OCI-LY7 (cell line): ENCODE measurements around the gene FGD4. TPM values are rescaled to one million over a fixed set of nuclear protein-coding genes. Genes with fewer than 3 reads are reported as not detected.

ENCODE experiments used
- BruUV-seq: library from RNA; stranded (reverse); fragments of 400-500 nt; replicated peaks from 2 replicates; lab custom pipeline; 2021; lab: Mats Ljungman, UMichigan
- CTCF ChIA-PET: fragments of 300-600 bp; sonication (Branson Sonifier 250); formaldehyde crosslinking; loops from one replicate; lab custom pipeline; 2022; ENCODE audit warnings: antibody characterized with exemption; ENCODE audit not compliant: unreplicated experiment; lab: Charles Lee
- POLR2A ChIA-PET: fragments of 300-600 bp; sonication (Branson Sonifier 250); formaldehyde crosslinking; loops from one replicate; lab custom pipeline; 2022; ENCODE audit warnings: antibody characterized with exemption; lab: Charles Lee
- DNase-seq: peaks from one replicate; pipeline ENCODE4 v3.0.0-alpha.2; 2015; ENCODE audit warnings: low spot score
- H2AFZ ChIP-seq: fragments of 200-600 bp; sonication (generic), shearing (Covaris generic); 2 replicates; pipeline ENCODE4 v1.6.1; 2014; ENCODE audit warnings: mild to moderate bottlenecking, antibody characterized with exemption, low read length, moderate library complexity
- H3K27ac ChIP-seq: fragments of 200-600 bp; sonication (generic); 2 replicates; pipeline ENCODE4 v1.5.1; 2014; ENCODE audit warnings: mixed run types, low read depth, mild to moderate bottlenecking, moderate library complexity, low read length, inconsistent platforms; ENCODE audit not compliant: poor library complexity, severe bottlenecking
- H3K36me3 ChIP-seq: fragments of 200-600 bp; sonication (generic); 2 replicates; pipeline ENCODE4 v1.6.1; 2014; ENCODE audit warnings: mild to moderate bottlenecking, antibody characterized with exemption, low read length, moderate library complexity, mixed read lengths; ENCODE audit not compliant: insufficient read depth
- H3K4me1 ChIP-seq: fragments of 200-600 bp; sonication (generic); 2 replicates; pipeline ENCODE4 v1.5.1; 2014; ENCODE audit warnings: mild to moderate bottlenecking, low read length; ENCODE audit not compliant: insufficient read depth, poor library complexity, severe bottlenecking
- H3K4me2 ChIP-seq: fragments of 200-600 bp; sonication (generic); 2 replicates; pipeline ENCODE4 v1.6.1; 2014; ENCODE audit warnings: mild to moderate bottlenecking, low read length
- H3K4me3 ChIP-seq: fragments of 200-600 bp; sonication (generic); 2 replicates; pipeline ENCODE4 v1.5.1; 2014; ENCODE audit warnings: mild to moderate bottlenecking, low read depth, low read length; ENCODE audit not compliant: poor library complexity, severe bottlenecking
- H3K79me2 ChIP-seq: fragments of 200-600 bp; sonication (generic); 2 replicates; pipeline ENCODE4 v1.6.1; 2016; ENCODE audit warnings: low read depth, mild to moderate bottlenecking, low read length, moderate library complexity, mixed read lengths; ENCODE audit not compliant: insufficient read depth
- H3K9me2 ChIP-seq: fragments of 200-600 bp; sonication (generic); 2 replicates; pipeline ENCODE4 v1.6.1; 2016; ENCODE audit warnings: mild to moderate bottlenecking, low read length, mixed read lengths; ENCODE audit not compliant: insufficient read depth
- H3K9me3 ChIP-seq: fragments of 200-600 bp; sonication (generic); 2 replicates; pipeline ENCODE4 v1.6.1; 2014; ENCODE audit warnings: mild to moderate bottlenecking, mixed run types, low read length, mixed read lengths
- H4K20me1 ChIP-seq: fragments of 200-600 bp; sonication (generic); 2 replicates; pipeline ENCODE4 v1.6.1; 2014; ENCODE audit warnings: mild to moderate bottlenecking, antibody characterized with exemption, low read length, moderate library complexity, mixed read lengths; ENCODE audit not compliant: insufficient read depth
- EZH2phosphoT487 ChIP-seq: fragments of 200-600 bp; sonication (generic); IDR thresholded peaks from 2 replicates; pipeline ENCODE4 v1.6.1; 2018; ENCODE audit warnings: low read depth, borderline replicate concordance, mild to moderate bottlenecking, mixed run types, antibody characterized with exemption, low read length, moderate library complexity, mixed read lengths
- intact Hi-C: fragments of 100-400 bp; cut with micrococcal nuclease; formaldehyde crosslinking; loops from one replicate; pipeline ENCODE4 v1.10.0; 2022; ENCODE audit not compliant: unreplicated experiment
- total RNA-seq, 2 experiments: library from RNA; depleted of rRNA in 1 of 2; stranded (reverse); fragments of >200 nt in 1 of 2; shearing (Covaris generic) in 1 of 2; gene quantifications; 2 replicates each; pipeline ENCODE4 v1.2.3, GENCODE V29; 2014 to 2022
- TF ChIP-seq, protein P1 (sequence below): fragments of 200-600 bp; sonication (generic); conservative IDR thresholded peaks from 2 replicates; pipeline ENCODE4 v1.5.1; 2014; ENCODE audit warnings: mild to moderate bottlenecking, antibody characterized with exemption, low read length, moderate library complexity, mixed read lengths

The FGD4 gene
- total RNA-seq, 2 experiments from 2014 or later, result 14.9 to 19.3 TPM

GRCh38 chr12:32450363-32450762 is 51.0 kb downstream of the FGD4 start:
- Histone ChIP-seq H3K4me2 (no peak overlapping the region), H3K36me3 (no peaks in the 10 kb centered on the region), H3K27ac (no peak overlapping the region), H3K9me2 (no peaks in the 10 kb centered on the region), H4K20me1 (no peaks in the 10 kb centered on the region), H2AFZ (no peak overlapping the region), H3K9me3 (no peaks in the 10 kb centered on the region), H3K4me3 (no peak overlapping the region), H3K79me2 (no peaks in the 10 kb centered on the region), H3K4me1 (peaks cover 8% of the 10 kb centered on the region)
- intact Hi-C loops, result loop anchor here (10.0 kb wide), 1 partner anchor 796 kb away; the partner anchor contains the start of gene ETFBKMT
- DNase-seq, result no peak
- TF ChIP-seq, protein P1, sequence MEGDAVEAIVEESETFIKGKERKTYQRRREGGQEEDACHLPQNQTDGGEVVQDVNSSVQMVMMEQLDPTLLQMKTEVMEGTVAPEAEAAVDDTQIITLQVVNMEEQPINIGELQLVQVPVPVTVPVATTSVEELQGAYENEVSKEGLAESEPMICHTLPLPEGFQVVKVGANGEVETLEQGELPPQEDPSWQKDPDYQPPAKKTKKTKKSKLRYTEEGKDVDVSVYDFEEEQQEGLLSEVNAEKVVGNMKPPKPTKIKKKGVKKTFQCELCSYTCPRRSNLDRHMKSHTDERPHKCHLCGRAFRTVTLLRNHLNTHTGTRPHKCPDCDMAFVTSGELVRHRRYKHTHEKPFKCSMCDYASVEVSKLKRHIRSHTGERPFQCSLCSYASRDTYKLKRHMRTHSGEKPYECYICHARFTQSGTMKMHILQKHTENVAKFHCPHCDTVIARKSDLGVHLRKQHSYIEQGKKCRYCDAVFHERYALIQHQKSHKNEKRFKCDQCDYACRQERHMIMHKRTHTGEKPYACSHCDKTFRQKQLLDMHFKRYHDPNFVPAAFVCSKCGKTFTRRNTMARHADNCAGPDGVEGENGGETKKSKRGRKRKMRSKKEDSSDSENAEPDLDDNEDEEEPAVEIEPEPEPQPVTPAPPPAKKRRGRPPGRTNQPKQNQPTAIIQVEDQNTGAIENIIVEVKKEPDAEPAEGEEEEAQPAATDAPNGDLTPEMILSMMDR, result no peak
- no peak for TF ChIP-seq EZH2phosphoT487
- no TSS peak for BruUV-seq
- POLR2A ChIA-PET, result no interaction called here
- CTCF ChIA-PET, result no interaction called here

- Histone ChIP-seq H3K9me3 (no peaks in the 10 kb centered on the region), H3K27ac (no peak overlapping the region), H3K4me3 (no peak overlapping the region), H3K4me2 (no peak overlapping the region), H3K36me3 (no peaks in the 10 kb centered on the region), H2AFZ (no peak overlapping the region), H3K4me1 (peaks cover 8% of the 10 kb centered on the region), H3K79me2 (no peaks in the 10 kb centered on the region), H4K20me1 (no peaks in the 10 kb centered on the region), H3K9me2 (no peaks in the 10 kb centered on the region)
- intact Hi-C loops, result loop anchor here (10.0 kb wide), 1 partner anchor 796 kb away; the partner anchor contains the start of gene ETFBKMT
- no peak for DNase-seq
- no TSS peak for BruUV-seq
- POLR2A ChIA-PET, result no interaction called here
- CTCF ChIA-PET, result no interaction called here
- TF ChIP-seq EZH2phosphoT487, result no peak
- TF ChIP-seq, protein P1, result no peak
Measured at GRCh38 chr12:32450768-32451167, 51.4 kb downstream of the FGD4 start.

- Histone ChIP-seq H2AFZ (no peak overlapping the region), H3K9me2 (no peaks in the 10 kb centered on the region), H3K27ac (no peak overlapping the region), H3K4me1 (peaks cover 12% of the 10 kb centered on the region), H3K79me2 (no peaks in the 10 kb centered on the region; the same call in 1 of the 2 replicates), H4K20me1 (no peaks in the 10 kb centered on the region), H3K9me3 (no peaks in the 10 kb centered on the region), H3K4me3 (no peak overlapping the region), H3K36me3 (no peaks in the 10 kb centered on the region), H3K4me2 (no peak overlapping the region)
- ChIA-PET CTCF (no interaction called here), POLR2A (interaction anchor here (0.8 to 3.4 kb wide), 3 partner anchors 16 to 374 kb away, joined by 3 to 8 read pairs (median 7); no protein-coding TSS in a partner anchor)
- intact Hi-C loops, result loop anchor here (10.0 kb wide), 1 partner anchor 797 kb away; the partner anchor contains the start of gene ETFBKMT
- TF ChIP-seq, protein P1, result no peak
- TF ChIP-seq EZH2phosphoT487, result no peak
- no TSS peak for BruUV-seq
- DNase-seq, result no peak
Measured at GRCh38 chr12:32451816-32452215, 52.5 kb downstream of the FGD4 start.
